DND-41 (cell line): ENCODE measurements around the gene AUTS2.
A peak's percentile ranks its signal among the peaks of the same experiment; 100 is the strongest.

Experiments
- ATAC-seq: fragments of 200-7000 bp; cut with Tn5 transposase; 3 replicates; pipeline ENCODE4 v1.9.1; 2021; ENCODE audit warnings: low read depth; ENCODE audit not compliant: insufficient read depth
- DNase-seq: peaks from one replicate; pipeline ENCODE4 v3.0.0-alpha.2; 2020
- H2AFZ ChIP-seq: 2 replicates; pipeline ENCODE4 v1.6.0; 2012; ENCODE audit warnings: low read depth, low read length
- H3K27ac ChIP-seq: 2 replicates; pipeline ENCODE4 v1.5.1; 2012; ENCODE audit warnings: low read length, inconsistent platforms
- H3K27me3 ChIP-seq: fragments of 200-600 bp; sonication (generic); 2 replicates; pipeline ENCODE4 v1.6.0; 2012; ENCODE audit warnings: low read length, mild to moderate bottlenecking, inconsistent platforms; ENCODE audit not compliant: insufficient read depth, poor library complexity
- H3K36me3 ChIP-seq: 2 replicates; pipeline ENCODE4 v1.5.1; 2012; ENCODE audit warnings: low read length, inconsistent platforms; ENCODE audit not compliant: insufficient read depth
- H3K4me1 ChIP-seq: 2 replicates; pipeline ENCODE4 v1.5.1; 2012; ENCODE audit warnings: mild to moderate bottlenecking, low read length; ENCODE audit not compliant: insufficient read depth
- H3K4me2 ChIP-seq: 2 replicates; pipeline ENCODE4 v1.6.0; 2012; ENCODE audit warnings: mild to moderate bottlenecking, moderate library complexity, low read length, inconsistent platforms; ENCODE audit not compliant: insufficient read depth
- H3K4me3 ChIP-seq, 2 experiments: fragments of 200-600 bp in 1 of 2; shearing (Covaris generic) in 1 of 2; 2 replicates each; pipeline ENCODE4 v1.5.1; 2012 to 2016; ENCODE audit warnings: inconsistent platforms in 2 of 2, low read length in 2 of 2, mild to moderate bottlenecking in 2 of 2, low read depth in 1 of 2, moderate library complexity in 1 of 2
- H3K79me2 ChIP-seq: 2 replicates; pipeline ENCODE4 v1.6.0; 2012; ENCODE audit warnings: low read length, inconsistent platforms; ENCODE audit not compliant: insufficient read depth
- H3K9ac ChIP-seq: 2 replicates; pipeline ENCODE4 v1.6.0; 2012; ENCODE audit warnings: low read depth, mild to moderate bottlenecking, inconsistent platforms, low read length, moderate library complexity
- H3K9me3 ChIP-seq: 2 replicates; pipeline ENCODE4 v1.5.1; 2012; ENCODE audit warnings: low read length, moderate library complexity, mild to moderate bottlenecking, inconsistent platforms; ENCODE audit not compliant: insufficient read depth, severe bottlenecking
- H4K20me1 ChIP-seq: 2 replicates; pipeline ENCODE4 v1.6.0; 2012; ENCODE audit warnings: low read length; ENCODE audit not compliant: insufficient read depth
- EZH2 ChIP-seq: IDR thresholded peaks from 3 replicates; pipeline ENCODE4 v1.6.1; 2012; ENCODE audit warnings: borderline replicate concordance, low read depth, mild to moderate bottlenecking, moderate library complexity, low read length, inconsistent platforms; ENCODE audit not compliant: severe bottlenecking
- TF ChIP-seq, protein P1 (sequence below): IDR thresholded peaks from 2 replicates; pipeline ENCODE4 v1.5.1; 2012; ENCODE audit warnings: borderline replicate concordance, low read length, moderate library complexity, mild to moderate bottlenecking; ENCODE audit not compliant: poor library complexity, severe bottlenecking; ENCODE audit errors: extremely low read depth

Gene AUTS2

DNA sequence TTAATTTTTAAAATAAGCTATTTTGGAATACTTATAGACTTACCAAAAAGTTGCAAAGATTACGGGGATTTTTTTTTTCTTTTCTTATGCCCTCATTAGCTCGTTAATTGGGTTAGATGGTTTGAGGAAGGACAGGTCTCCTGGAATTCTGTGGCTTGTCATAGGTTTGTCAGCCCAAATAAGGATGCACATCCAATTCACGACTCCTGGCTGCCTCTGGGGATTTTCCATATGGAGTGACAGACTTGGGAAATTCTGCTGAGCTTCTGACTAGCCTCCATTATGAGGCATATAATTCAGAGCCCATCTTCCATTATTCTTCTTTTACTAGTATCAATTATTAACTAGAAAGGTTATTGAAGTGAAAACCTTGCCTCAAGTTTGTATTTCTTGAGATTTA, 102.1 kb downstream of the AUTS2 start:
- H3K79me2 ChIP-seq = peaks cover 54% of the 10 kb centered on the region
- no peak overlapping the region for H3K4me2 ChIP-seq
- H3K9me3 ChIP-seq = no peaks in the 10 kb centered on the region
- no peak for ATAC-seq
- H3K27ac ChIP-seq = no peak overlapping the region
- H3K4me3 ChIP-seq = no peak overlapping the region
- peaks cover 28% of the 10 kb centered on the region for H3K4me1 ChIP-seq
- DNase-seq = no peak
- no peak overlapping the region for H3K9ac ChIP-seq
- no peaks in the 10 kb centered on the region for H3K36me3 ChIP-seq
- H2AFZ ChIP-seq = no peak overlapping the region
- no peaks in the 10 kb centered on the region for H3K27me3 ChIP-seq
- TF ChIP-seq, protein P1, sequence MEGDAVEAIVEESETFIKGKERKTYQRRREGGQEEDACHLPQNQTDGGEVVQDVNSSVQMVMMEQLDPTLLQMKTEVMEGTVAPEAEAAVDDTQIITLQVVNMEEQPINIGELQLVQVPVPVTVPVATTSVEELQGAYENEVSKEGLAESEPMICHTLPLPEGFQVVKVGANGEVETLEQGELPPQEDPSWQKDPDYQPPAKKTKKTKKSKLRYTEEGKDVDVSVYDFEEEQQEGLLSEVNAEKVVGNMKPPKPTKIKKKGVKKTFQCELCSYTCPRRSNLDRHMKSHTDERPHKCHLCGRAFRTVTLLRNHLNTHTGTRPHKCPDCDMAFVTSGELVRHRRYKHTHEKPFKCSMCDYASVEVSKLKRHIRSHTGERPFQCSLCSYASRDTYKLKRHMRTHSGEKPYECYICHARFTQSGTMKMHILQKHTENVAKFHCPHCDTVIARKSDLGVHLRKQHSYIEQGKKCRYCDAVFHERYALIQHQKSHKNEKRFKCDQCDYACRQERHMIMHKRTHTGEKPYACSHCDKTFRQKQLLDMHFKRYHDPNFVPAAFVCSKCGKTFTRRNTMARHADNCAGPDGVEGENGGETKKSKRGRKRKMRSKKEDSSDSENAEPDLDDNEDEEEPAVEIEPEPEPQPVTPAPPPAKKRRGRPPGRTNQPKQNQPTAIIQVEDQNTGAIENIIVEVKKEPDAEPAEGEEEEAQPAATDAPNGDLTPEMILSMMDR = no peak
- TF ChIP-seq EZH2 = no peak
- H4K20me1 ChIP-seq = peaks cover 13% of the 10 kb centered on the region; the same call in 1 of the 2 replicates

DNA sequence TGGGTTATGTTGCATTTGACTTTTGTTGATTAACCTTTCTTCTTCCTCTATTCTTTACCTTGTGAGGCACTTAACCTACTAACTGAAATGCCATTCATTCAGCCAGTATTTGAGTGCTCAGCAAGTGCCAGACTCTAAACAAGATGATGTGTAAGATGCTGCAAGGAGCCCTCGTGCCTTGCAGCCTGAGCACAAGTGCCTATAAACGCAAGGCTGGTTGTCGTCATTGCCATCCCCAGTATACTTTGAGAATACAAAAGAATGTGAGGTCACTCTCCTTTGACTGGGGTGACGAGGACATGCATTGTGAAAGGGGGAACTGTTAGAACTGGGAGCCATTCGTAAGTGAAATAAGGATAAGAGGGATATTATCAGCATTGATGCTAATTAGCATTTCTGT, 103.0 kb downstream of the AUTS2 start:
- H3K9ac ChIP-seq = no peak overlapping the region
- H3K4me2 ChIP-seq = no peak overlapping the region
- DNase-seq (no peak), ATAC-seq (no peak)
- H3K27me3 ChIP-seq = no peaks in the 10 kb centered on the region
- no peaks in the 10 kb centered on the region for H3K9me3 ChIP-seq
- no peak overlapping the region for H3K27ac ChIP-seq
- H4K20me1 ChIP-seq = peaks cover 13% of the 10 kb centered on the region; the same call in 1 of the 2 replicates
- H2AFZ ChIP-seq = no peak overlapping the region
- H3K4me1 ChIP-seq = peaks cover 18% of the 10 kb centered on the region
- TF ChIP-seq, protein P1 = no peak
- no peak for TF ChIP-seq EZH2
- H3K79me2 ChIP-seq = peaks cover 61% of the 10 kb centered on the region
- no peak overlapping the region for H3K4me3 ChIP-seq
- no peaks in the 10 kb centered on the region for H3K36me3 ChIP-seq

DNA sequence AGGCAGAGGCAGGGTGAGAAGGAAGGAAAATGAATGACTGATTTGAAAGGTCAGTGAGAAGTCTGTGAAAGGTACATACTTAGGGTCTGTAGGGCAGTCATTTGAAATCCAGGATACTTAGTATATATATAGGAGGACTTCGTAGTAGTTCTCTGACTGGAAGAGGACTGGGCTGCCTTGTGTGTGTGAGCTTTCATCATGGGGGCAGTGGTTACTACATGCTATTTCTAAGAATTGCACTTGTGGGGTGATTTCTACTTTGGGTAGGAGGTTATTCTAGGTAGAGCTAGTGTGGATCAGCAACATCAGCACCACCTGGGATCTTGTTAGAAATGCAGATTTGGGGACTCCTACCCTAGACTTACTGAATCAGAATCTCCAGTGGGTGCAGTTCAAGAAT, 104.1 kb downstream of the AUTS2 start:
- Histone ChIP-seq H3K79me2 (peaks cover 58% of the 10 kb centered on the region), H3K9ac (no peak overlapping the region), H3K27ac (no peak overlapping the region), H3K4me3 (no peak overlapping the region), H3K9me3 (no peaks in the 10 kb centered on the region), H3K4me2 (no peak overlapping the region), H2AFZ (no peak overlapping the region), H3K36me3 (no peaks in the 10 kb centered on the region), H3K4me1 (peaks cover 8% of the 10 kb centered on the region; the same call in 1 of the 2 replicates), H4K20me1 (peaks cover 13% of the 10 kb centered on the region; the same call in 1 of the 2 replicates), H3K27me3 (no peaks in the 10 kb centered on the region)
- DNase-seq (no peak), ATAC-seq (peak; percentile 67)
- TF ChIP-seq, protein P1 = no peak
- no peak for TF ChIP-seq EZH2

DNA sequence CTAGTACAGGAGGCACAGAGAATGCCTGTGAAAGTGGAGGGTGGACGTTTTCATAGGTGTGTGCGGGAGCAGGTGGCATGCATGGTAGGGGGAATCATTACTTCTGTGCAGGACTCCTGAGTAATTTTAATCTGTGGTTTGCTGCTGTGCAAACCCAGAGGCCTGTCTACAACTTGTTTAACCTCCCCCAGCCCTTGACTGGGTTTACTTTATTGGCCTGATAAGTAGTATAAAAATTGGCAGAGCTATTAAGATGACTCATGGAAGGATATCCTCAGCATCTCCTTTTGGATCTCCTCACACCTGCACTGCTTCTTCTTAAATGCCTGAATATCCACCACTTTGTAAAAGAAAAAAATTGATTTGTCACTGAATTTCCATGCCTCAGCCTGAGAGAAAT, 104.8 kb downstream of the AUTS2 start:
- H3K4me3 ChIP-seq = no peak overlapping the region
- no peaks in the 10 kb centered on the region for H3K9me3 ChIP-seq
- H4K20me1 ChIP-seq = peaks cover 16% of the 10 kb centered on the region; the same call in 1 of the 2 replicates
- H3K9ac ChIP-seq = no peak overlapping the region
- no peak for DNase-seq
- H3K27me3 ChIP-seq = no peaks in the 10 kb centered on the region
- peaks cover 7% of the 10 kb centered on the region; the same call in 1 of the 2 replicates for H3K4me1 ChIP-seq
- H3K27ac ChIP-seq = no peak overlapping the region
- H3K36me3 ChIP-seq = no peaks in the 10 kb centered on the region
- ATAC-seq = 0 out of 3 replicates have a peak, but pooled peaks have one; percentile 26
- no peak overlapping the region for H2AFZ ChIP-seq
- peaks cover 57% of the 10 kb centered on the region for H3K79me2 ChIP-seq
- no peak overlapping the region for H3K4me2 ChIP-seq
- no peak for TF ChIP-seq EZH2
- TF ChIP-seq, protein P1 = no peak
